ENCODE measurements around the gene NLN.
"Not testable (repeated sequence)": the region's sequence is repeated elsewhere in the genome, so short reads cannot be mapped to it uniquely, and the experiment has no call there.

Gene NLN

GRCh38 chr5:65775476-65775875 is 53.5 kb downstream of the NLN start:
- no peak for DNase-seq

GRCh38 chr5:65776441-65777141 is 54.6 kb downstream of the NLN start:
- no peak for DNase-seq

- DNase-seq: no peak
Observed at GRCh38 chr5:65778126-65778525, 56.1 kb downstream of the NLN start.

DNA sequence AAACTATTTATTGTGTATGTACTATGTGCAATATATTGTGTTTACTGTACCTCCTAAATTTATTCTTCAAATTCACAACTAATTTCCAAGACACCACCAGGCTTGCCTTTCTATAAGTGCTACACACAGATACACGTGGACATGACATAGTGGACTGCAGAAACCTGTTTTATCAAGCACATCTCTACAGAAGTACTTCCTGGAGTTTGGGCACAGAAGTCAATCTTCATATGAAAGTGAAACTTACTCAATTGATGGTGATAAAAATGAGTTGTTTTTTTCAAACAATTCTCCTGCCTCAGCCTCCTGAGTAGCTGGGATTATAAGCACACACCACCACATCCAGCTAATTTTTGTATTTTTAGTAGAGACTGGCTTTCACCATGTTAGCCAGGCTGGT is 57.6 kb downstream of the NLN start:
- DNase-seq: no peak

DNA sequence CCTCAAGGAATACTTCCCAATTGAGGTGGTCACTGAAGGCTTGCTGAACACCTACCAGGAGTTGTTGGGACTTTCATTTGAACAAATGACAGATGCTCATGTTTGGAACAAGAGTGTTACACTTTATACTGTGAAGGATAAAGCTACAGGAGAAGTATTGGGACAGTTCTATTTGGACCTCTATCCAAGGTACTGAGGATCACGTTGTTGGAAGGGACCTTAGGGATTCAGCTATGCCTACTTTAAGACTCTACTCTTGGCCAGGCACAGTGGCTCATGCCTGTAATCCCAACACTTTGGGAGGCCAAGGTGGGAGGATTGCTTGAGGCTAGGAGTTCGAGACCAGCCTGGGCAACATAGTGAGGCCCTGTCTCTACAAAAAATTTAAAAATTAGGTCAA is 66.3 kb downstream of the NLN start:
- not testable (repeated sequence) for DNase-seq

GRCh38 chr5:65790371-65791163 is 68.6 kb downstream of the NLN start:
- no peak for DNase-seq

- DNase-seq: no peak
Observed at GRCh38 chr5:65791712-65792673, 70.0 kb downstream of the NLN start.

GRCh38 chr5:65796269-65796668 is 74.3 kb downstream of the NLN start:
- DNase-seq: no peak

DNA sequence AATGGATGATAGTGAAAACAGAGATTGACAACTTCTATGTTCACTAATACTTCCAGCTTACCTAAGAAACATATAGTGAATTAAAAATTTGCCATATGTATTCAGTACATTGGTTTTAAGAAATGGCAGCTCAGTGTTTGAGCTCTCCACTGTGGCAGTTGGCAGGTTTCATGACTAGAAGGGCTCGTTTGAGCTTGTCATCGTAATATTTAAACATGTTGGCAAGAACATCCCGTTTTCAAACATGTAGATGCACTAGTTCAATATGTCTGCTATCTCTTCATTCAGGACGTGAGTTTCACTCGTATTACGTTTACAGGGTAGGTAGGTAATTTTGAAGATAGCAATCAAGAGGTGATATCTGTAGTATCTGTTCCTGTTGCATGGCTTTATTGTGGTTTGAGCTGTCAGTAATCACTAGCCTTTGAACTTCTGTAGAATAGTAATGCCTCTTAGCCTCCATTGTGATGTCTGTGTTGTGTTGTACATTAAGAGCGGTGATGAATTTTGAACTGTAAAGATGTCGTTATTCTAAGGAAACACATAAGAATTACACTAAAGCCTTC is 74.8 kb downstream of the NLN start:
- no peak for DNase-seq

DNA sequence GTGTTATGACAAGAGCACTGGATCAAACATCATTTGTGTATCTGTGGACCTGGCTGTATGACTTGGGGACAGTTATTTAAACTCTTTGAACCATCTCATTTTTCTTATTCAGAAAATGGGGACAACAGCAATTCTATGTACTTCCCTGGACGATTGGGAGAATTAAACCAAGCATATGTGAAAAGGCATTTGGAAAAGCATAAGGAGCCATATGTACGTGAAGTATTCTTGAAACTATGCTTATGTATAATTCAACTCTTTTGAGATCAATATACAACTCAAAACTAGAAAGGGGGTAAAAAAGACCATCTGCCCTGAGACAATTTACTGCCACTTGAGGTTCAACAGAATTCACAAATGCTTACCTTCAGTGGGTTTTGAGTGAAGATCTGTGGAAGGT is 75.5 kb downstream of the NLN start:
- DNase-seq: no peak

DNA sequence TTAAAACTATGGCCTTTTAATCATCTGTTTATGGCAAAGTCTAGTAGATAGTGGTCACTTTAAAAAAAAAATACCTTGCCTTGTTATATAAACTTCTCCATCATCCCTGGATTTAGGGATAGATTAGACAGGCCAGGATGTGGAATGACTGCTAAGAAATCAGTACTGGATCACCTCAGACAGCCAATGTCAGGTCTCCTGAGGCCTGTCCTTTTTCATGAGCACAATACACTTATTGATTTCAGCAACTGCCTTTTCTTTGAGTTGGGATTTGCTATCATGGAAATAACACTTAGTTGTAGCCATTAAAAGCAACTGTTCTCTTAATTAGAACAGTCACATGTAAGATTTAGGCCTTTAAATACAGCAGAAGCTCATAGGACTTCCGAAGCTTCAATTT is 77.9 kb downstream of the NLN start:
- no peak for DNase-seq

DNA sequence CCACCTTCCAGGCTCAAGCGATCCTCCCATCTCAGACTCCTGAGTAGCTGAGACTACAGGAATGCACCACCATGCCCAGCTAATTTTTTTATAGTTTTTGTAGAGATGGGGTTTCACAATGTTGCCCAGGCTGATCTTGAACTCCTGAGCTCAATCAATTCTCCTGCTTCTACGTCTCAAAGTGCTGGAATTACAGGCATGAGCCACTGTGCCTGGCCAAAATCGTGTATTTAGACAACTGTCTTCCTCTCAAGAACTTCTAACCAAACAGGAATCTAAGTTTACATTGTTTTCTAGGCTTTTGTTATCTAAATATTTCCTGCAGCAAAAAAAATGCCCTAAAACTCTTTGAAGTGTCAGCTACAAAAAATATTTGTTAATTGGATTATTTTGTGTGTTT is 78.8 kb downstream of the NLN start:
- DNase-seq: no peak

- DNase-seq: no peak
Observed at GRCh38 chr5:65801352-65801783, 79.4 kb downstream of the NLN start.

DNA sequence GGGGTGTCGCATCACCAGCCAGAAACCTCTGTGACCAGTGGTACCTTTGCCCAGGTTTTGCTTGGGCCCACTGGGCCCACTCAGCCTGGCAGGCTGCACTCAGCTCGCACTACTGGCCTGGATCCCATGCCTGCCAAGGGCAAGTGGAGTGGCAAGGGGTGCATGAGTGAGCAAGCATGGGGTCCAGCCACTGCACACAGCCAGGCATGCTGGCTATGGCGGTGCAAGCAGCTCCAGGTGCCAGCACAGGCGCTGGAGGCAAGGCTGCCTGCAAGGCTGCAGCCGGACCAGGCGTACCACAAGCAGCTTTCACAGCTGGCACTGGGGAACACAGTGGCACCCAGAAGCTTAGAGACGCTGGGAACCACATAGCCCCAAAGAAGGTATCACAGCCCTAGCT is 80.1 kb downstream of the NLN start:
- no peak for DNase-seq

GRCh38 chr5:65802820-65803219 is 80.8 kb downstream of the NLN start:
- DNase-seq: no peak

DNA sequence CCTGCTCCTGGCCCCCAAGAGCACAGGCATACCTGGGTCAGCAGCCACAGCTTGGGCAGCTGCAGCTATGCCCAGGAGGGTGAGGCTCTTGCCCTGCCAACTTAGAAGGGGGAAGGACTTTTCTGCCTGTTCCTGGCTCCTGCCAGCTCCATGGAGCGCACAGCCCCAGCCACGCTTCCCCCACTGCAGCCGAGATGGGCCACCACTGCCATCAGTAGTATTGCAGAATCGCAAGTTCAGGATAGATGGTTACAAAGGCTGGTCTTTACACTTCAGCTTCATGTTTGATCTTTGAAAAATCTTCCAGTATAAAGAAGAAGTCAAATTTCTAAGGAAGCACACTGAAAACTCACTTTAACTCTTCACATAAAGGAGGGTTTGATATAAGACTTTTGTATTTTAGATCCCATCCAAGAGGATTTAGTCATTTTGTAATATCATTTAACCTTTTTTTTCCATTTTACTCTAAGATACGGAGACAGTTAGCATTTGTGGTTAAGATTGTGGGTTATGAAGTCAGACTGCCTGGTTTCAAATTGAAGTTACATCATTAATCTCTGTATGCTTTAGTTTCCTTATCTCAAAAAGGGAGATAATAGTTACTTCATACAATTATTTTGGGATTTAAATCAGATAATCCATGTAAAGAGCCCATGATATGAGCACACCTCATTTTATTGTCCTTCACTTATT is 81.8 kb downstream of the NLN start:
- no peak for DNase-seq

DNA sequence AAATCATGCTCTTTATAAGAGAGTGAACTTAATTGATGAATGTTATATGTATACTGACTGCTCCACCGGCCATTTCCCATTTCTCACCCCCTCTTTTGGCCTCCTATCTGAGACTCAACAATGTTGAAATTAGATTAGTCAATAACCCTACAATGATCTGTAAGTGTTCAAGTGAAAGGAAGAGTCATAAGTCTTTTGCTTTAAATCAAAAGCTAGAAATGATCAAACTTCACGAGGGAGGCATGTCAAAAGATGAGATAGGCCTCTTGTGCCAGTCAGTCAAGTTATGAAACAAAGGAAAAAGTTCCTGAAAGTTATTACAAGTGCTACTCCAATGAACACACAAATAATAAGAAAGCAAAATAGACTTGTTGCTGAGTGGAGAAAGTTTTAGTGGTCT is 83.1 kb downstream of the NLN start:
- DNase-seq: no peak

DNA sequence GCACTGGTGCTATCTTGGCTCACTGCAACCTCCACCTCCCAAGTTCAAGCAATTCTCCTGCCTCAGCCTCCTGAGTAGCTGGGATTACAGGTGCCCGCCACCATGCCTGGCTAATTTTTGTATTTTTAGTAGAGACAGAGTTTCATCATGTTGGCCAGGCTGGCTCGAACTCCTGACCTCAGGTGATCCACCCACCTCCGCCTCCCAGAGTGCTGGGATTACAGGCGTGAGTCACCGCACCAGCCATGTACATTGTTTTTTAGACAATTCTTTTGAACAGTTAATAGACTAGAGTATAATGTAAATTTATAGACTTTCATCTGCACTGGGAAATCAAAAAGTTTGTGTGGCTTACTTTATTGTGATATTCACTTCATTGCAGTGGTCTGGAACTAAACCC is 85.5 kb downstream of the NLN start:
- not testable (repeated sequence) for DNase-seq

- no peak for DNase-seq
Observed at GRCh38 chr5:65808251-65808741, 86.3 kb downstream of the NLN start.

DNA sequence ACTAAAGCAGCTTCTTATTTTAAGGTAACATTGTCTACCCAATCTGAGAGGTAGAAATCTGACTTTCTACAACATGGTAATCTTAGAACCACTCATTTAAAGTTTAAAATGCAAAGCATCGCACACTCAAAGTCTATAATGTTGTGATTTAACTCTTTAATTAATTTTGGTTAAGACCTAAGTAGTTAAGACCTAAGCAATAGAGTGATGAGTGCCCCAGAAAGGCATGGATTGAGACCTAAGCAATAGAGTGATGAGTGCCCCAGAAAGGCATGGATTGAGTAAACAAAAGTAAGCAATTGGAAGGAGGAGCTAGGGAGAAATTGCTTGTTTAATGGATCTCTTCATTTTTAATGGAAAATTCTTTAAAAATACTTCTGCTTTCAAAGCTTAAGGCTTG is 86.8 kb downstream of the NLN start:
- no peak for DNase-seq

DNA sequence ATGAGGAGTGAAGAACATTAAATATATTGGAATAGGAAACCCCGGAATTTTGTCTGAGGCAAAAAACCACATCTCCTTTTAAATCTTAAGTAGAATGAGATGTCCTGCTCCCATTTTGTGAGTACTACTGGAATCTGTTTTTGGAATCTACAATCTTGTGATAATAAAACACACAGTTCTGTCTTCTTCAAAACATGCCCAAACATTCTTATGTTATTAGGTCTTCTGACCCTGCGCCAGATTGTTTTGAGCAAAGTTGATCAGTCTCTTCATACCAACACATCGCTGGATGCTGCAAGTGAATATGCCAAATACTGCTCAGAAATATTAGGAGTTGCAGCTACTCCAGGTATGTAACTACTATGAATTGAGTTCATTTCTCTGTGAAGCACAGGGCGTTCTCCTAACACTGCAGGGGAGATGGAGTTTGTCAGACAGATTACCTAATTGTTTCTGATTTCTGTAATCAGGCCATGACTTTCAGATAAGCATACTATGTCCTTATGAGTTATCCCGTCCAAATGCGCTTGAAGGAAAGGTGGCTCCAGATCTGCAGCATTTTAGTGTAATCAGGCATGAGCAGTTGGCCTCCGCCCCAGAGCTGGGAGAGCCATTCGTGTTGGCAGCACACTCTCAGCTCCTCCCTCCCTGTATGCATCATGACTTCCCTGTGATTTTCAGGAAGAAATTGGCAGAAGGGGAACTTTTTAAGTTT is 88.0 kb downstream of the NLN start:
- no peak for DNase-seq

DNA sequence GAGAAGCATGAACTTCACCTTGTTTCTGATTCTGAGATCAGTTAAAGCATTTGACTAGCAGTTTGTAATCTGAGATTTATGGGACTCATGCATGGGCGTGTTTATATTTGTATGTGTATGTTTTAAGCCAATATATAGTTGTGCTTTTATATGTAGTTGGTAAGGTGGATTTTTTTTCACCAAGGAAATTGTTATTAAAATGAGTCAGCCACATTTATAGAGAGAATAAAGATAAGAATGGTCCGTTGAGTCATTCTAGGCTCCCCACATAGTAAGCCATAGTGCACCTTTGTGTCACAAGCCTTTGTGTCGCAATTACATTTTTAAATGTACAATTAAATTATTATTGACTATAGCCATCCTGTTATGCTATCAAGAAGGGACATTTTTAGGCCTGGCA is 89.0 kb downstream of the NLN start:
- no peak for DNase-seq
